Right renal cortex interstitium (tissue), 3 donors: ENCODE measurements around the gene CLDN11. TPM values are rescaled to one million over a fixed set of nuclear protein-coding genes. Genes with fewer than 3 reads are reported as not detected.
A peak's percentile ranks its signal among the peaks of the same experiment; 100 is the strongest.

Experiments
- DNase-seq, 3 donors: peaks; one replicate each; pipeline ENCODE4 v3.0.0-alpha.2; 2013; ENCODE audit warnings: low read depth in 3 of 3, low spot score in 2 of 3
- polyA plus RNA-seq, 3 donors: library from polyadenylated mRNA; unstranded; fragments of 120-200 nt; gene quantifications; one replicate each; pipeline ENCODE4 v1.2.1, GENCODE V29; 2013; ENCODE audit not compliant: insufficient read length in 3 of 3

The CLDN11 gene
- polyA plus RNA-seq, 3 donors: 154 to 224 (median 179) TPM

DNA sequence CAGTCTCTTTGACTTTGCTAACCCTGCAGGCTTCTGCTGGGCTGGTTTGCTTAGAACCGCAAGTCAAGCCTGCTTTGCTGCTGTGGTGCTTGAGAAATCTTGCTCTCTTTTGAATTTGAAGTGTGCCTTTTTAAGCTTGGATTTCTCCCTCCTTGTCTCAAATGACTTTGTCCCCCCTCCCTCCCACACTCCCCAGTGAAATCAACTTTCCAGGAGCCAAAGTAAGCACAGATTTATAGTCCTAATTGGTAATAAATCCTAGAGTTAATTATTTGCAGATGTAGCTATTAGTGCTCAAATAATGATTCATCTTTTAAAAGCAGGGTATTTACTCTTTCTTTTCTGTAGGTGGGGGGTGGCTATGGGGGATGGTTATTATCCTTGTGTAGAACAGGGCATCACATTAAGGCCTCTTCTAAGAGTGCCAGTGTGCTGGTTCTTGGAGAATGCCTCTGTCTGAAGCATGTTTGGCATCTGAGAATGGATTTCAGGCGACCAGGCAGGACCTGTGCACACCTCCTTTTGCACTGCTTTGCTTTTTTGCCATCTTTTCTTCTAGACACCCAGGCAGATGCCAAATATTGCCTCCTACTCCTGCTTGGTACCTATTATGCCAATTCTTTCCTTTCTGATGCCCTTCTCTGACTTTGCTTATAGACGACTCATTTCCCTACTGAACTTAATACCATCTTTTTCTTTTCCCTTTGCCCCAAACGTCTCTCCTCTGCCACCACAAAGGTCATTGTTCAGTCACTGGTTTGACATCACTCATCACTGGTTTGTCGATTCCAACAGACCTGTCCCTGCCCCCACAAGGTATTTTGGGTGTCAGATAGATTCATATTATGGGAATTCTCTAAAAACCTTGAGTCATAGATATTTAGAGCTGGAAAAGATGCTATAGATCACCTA is 50.7 kb downstream of the CLDN11 start:
- DNase-seq: peak in 1 of 3 donors; percentile 62

DNA sequence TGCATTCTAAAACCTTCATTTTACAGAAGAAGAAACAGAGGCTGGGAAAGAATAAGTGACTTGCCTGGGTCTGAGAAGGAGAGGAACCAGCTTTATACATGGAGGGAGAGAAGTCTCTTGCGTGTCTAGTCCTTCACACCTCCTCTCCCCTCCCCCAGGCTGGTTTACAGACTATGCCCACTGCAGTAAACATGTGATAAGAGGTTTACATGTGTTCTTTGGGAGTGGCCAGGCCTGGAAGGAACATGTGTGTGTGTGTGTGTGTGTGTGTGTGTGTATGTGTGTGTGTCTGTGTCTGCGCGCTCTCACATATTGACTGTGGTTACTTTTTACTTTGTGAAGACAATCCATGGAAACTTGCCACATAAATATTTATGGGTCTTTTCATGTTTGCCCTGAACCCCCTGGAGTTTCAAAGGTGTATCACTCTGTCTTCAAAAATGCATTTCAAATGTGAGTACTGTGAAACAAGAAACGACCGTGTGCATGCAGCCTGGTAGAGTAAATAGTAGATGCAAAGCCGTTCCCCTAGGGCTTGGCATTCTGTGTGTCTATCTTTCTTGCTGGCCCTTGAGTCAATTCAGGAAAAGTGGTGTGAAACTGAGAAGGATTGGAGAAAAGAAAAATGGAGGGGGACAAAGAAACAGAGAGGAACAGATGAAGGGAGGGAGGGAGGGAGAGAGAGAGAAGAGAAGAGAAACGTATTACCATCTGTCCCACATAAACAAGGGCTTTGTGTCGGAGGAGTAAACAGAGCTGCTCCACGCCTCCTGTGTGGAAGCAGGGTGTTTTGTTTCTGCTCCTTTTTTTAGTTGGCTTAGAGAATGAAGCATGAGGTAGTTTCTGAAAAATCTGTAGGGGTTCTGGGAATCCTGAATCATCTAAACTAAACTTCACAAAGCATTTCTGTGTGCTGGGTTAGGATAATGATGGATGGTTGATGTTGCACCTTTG is 51.7 kb downstream of the CLDN11 start:
- peak in 1 of 3 donors; percentile 25 for DNase-seq

- DNase-seq: no peak
These were observed 52.5 kb downstream of the CLDN11 start for GRCh38 chr3:170471149-170471548.

DNA sequence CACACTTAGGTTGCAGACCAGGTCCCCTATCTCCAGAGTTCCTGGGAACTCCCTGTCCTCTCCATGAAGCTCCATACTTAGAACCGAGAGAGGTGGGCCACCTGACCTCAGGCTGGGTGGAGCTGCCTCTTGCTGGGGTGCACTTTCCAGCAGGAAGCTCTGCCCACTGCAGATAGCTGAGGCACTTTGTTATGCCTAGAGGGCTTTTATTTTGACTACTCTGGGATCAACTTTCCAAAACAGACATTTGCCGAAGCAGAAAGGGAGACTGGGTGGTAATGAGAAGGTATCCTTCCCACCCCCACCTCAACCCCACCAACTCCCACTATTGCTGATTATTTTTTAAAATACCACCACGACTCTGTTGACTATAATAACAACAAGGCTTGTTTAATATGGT is 54.7 kb downstream of the CLDN11 start:
- no peak for DNase-seq

DNA sequence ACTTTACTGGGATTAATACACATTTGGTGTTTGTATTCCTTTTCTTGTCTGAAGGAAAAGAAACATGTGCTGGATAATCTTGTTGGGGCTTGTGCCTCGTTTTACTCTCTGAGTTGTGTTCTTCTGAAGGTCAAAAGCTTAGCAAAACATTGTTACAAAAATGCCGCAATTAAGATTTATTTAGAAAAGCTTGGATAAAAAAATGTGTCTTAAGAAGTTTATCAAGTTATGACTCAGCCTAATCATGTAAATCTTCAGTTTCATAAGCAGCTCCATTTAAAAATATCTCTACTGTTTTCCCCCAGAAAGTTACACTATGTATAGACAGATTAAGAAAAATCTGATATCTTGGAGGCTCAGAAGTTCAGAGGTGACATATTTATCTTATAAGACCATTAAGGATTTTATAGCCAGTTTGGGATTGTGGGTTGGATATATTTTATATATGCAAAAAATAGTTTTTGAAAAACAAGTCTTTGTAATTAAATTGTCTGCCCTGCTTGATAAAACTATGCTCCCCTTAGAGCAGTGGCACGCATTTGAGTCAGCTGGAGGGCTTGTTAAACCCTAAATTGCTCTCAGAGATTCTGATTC is 56.5 kb downstream of the CLDN11 start:
- DNase-seq: peak in 1 of 3 donors; percentile 23

GRCh38 chr3:170476291-170476690 is 57.6 kb downstream of the CLDN11 start:
- no peak for DNase-seq

DNA sequence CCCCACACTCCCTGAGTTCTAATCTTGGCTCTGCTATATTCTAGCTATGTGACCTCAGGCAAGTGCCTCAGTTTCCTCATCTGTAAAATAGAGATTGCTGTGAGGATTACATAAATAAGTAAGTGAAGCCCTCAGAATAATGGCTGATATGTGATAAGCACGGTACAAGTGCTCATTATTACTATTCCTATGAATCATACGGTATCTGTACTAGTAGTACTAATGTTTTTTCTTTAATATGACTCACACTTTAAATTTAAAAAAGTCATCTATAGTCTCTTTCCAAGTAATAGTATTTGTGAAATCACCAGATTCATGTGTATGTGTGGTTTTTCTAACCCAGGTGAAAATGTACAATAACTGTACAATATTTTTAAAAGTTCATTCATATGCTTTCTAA is 58.7 kb downstream of the CLDN11 start:
- no peak for DNase-seq

GRCh38 chr3:170480111-170480510 is 61.4 kb downstream of the CLDN11 start:
- no peak for DNase-seq

DNA sequence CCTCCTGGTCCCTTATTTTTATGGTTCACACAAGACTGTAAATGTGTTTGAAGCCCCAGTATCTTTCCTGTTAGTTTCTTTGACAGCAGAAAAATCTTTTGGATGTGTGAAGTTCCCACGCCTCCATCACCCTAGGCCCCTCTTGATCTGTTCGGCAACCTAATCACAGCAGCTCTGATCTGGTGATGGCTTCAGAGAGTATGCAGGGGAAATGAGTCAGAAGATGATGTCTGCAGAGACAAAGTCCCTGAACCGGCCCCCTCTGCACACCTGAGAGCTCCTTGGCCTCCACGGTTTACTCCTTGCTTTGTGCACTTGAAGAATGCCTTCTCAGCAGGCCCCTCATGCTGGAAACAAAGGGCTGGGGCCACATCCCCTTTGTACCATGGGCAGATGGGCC is 63.5 kb downstream of the CLDN11 start:
- no peak for DNase-seq

DNA sequence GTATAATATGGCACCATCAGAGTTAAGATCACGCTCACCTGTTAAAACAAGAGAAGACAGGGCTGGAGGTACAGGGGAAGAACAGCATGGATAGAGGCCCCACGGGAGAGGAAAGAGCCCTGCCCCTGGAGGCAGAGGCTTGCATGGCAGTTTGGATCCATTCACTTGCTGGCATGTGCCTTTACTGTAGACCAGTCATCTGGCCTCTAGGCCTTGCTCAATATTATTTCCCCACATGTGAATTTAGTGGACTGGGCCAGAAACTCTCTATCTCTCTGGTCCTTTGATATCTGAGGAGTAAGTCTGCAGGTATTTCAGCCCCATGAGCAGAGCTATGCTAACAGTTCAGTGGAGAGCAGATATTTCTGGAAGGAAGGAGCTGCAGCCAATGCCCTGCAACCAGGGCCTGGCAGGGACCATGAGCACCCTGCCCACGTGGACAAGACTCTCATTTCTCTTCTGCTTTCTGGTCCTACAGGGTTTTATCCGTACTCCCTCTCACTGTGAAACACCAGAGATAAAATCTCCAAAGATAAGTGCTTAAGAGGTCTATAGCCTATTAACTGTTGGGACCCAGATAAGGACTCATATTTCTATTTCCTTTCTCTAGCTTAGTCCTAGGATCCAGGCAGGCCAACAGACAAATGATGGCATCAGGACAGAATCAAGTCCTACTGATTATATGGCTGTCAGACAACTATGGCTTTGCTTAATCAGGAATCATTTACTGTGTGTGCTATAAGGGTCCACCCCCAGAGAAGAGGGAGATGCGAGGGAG is 65.0 kb downstream of the CLDN11 start:
- DNase-seq: no peak

Other genes starting within 250 kb of the CLDN11 start
- gene PHC3, start 237.1 kb upstream of the CLDN11 start, polyA plus RNA-seq: 10 to 100 TPM; 24.9 to 27.2 (median 26.6) TPM
- gene PRKCI, start 196.4 kb upstream of the CLDN11 start, polyA plus RNA-seq: 10 to 100 TPM; 69.9 to 80.2 (median 70.2) TPM
- gene SKIL, start 61.2 kb upstream of the CLDN11 start, polyA plus RNA-seq: 10 to 100 TPM; 37.6 to 48.4 (median 45.8) TPM
- 1 to 10 TPM; 1.2 to 2.3 (median 1.6) TPM for gene SLC7A14, start 167.2 kb downstream of the CLDN11 start, polyA plus RNA-seq